SU-DHL-6 (cell line): ENCODE results near the gene FRMPD2.

ENCODE experiments used
- EZH2phosphoT487 ChIP-seq: fragments of 200-600 bp; sonication (generic), shearing (Covaris generic); conservative IDR thresholded peaks from 2 replicates; pipeline ENCODE4 v1.6.1; 2018; ENCODE audit warnings: mild to moderate bottlenecking, antibody characterized with exemption, low read length, moderate library complexity, mixed read lengths
- TF ChIP-seq, protein P1 (sequence below): fragments of 200-600 bp; sonication (generic); IDR thresholded peaks from one replicate; pipeline ENCODE4 v1.5.1; 2017; ENCODE audit warnings: antibody characterized with exemption, mild to moderate bottlenecking, low read length, moderate library complexity; ENCODE audit not compliant: insufficient read depth, poor library complexity, severe bottlenecking

DNA sequence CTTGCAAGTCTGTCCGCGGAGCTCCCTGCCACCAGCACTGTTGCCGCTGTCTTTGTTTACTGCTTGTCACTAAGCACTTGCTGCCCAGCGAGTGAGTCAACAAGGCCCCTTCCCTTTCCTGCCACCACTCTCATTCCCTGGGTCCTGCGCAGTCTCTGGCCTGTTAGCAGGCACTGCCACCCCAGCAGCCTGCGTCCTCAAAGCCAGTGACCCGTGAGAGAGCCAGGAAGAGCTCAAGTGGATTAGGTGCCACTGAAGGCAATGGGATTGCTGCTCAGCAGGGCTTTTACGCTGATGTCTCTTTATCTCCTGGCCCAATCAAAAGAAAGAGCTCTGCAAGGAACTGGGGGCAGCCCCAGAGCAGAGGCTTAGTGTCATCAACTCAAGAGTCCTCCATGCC is at the start of gene FRMPD2:
- TF ChIP-seq, protein P1, sequence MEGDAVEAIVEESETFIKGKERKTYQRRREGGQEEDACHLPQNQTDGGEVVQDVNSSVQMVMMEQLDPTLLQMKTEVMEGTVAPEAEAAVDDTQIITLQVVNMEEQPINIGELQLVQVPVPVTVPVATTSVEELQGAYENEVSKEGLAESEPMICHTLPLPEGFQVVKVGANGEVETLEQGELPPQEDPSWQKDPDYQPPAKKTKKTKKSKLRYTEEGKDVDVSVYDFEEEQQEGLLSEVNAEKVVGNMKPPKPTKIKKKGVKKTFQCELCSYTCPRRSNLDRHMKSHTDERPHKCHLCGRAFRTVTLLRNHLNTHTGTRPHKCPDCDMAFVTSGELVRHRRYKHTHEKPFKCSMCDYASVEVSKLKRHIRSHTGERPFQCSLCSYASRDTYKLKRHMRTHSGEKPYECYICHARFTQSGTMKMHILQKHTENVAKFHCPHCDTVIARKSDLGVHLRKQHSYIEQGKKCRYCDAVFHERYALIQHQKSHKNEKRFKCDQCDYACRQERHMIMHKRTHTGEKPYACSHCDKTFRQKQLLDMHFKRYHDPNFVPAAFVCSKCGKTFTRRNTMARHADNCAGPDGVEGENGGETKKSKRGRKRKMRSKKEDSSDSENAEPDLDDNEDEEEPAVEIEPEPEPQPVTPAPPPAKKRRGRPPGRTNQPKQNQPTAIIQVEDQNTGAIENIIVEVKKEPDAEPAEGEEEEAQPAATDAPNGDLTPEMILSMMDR = no peak
- no peak for TF ChIP-seq EZH2phosphoT487
